HG03095 (cell line): ENCODE data around the gene DACT3.
"Not testable (repeated sequence)": the region's sequence is repeated elsewhere in the genome, so short reads cannot be mapped to it uniquely, and the experiment has no call there.

Experiments used
- ATAC-seq: cut with Tn5 transposase; IDR thresholded peaks from one replicate; pipeline ENCODE4 v1.9.1; 2021; ENCODE audit warnings: moderate library complexity; ENCODE audit not compliant: unreplicated experiment

Gene DACT3

GRCh38 chr19:46634656-46635218 lies 26.2 kb downstream of the DACT3 start:
- ATAC-seq = no peak

- ATAC-seq = peak; percentile 29
Measured at GRCh38 chr19:46634045-46634655, 26.8 kb downstream of the DACT3 start.

DNA sequence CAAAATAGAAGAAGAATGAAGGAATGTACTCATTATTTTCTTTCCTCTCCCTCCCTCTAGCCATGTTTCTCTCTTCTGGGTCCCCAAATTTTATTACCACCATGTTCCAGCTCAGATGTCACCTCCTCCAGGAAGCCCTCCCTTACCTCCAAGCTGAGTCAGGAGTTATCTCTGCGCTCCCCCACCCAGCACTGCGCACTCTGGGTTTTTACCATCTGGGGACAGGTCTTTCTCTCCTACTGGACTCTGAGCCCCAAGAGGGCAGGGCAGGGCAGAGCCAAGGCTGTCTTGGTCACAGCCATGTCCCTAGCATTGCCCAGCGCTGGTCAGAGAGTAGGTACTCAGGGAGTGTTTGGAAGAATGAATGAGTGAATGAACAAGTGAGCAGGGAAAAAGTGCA lies 27.9 kb downstream of the DACT3 start:
- no peak for ATAC-seq

GRCh38 chr19:46631481-46631880 lies 29.5 kb downstream of the DACT3 start:
- ATAC-seq = no peak

DNA sequence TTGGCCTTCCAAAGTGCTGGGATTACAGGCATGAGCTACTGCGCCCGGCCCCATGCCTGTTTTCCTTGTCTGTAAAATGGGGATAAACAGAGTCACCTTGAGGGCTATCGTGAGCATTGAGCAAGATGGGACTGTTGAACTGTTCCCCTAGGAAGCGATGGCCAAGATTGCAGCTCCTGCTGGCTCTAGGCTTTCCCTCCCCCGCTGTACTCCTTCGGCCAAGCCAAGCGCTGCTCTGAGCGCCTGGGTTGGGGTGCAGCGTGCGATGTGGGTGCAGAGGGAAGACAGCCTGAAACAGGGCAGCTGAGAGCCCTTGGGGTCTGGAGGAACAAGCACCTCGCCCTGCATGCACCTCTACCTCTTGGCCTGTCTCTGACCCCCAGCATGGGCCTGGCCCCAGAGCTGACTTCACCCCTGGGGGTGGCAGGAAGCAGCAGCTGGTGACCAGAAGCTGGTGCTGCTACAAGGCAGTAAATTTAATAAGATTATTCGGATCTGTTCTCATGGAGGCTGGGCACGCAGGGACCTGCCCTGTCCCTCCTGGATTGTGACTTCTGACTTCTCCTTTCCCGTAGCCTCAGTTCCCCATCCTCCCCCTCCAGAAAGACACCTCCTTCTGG lies 30.3 kb downstream of the DACT3 start:
- ATAC-seq = no peak

DNA sequence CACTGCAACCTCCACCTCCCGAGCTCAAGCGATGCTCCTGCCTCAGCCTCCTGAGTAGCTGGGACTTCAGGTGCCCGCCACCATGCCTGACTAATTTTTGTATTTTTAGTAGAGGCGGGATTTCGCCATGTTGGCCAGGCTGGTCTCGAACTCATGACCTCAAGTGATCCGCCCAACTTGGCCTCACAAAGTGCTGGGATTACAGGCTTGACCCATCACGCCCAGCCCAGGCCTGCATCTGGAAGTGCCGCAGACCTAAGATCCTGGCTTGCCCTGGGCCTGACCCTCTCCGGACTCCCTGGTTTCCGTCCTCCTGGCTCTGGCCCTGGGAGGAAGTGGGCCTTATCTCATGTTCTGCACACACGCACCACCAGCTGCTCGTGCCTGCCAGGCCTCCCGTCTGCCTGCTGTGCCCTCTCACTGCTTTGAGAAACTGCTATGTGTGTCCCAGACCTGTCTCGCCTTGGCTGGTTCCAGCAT lies 31.4 kb downstream of the DACT3 start:
- no peak for ATAC-seq

DNA sequence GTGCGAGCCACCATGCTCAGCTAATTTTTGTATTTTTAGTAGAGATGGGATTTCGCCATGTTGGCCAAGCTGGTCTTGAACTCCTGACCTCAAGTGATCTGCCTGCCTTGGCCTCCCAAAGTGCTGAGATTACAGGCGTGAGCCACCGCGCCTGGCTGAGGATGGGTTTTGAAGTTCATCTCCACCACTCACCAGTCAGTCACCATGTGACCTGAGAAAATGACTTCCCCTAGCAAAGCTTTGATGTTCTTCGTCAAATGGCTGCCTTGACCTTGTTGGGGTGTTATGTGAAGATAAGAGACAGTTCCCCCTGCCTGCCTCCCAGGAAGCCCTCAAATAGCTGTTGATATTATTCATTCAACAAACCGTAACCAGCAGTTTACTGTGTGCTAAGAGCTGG lies 32.0 kb downstream of the DACT3 start:
- not testable (repeated sequence) for ATAC-seq

- ATAC-seq = no peak
Measured at GRCh38 chr19:46626446-46626845, 34.5 kb downstream of the DACT3 start.

DNA sequence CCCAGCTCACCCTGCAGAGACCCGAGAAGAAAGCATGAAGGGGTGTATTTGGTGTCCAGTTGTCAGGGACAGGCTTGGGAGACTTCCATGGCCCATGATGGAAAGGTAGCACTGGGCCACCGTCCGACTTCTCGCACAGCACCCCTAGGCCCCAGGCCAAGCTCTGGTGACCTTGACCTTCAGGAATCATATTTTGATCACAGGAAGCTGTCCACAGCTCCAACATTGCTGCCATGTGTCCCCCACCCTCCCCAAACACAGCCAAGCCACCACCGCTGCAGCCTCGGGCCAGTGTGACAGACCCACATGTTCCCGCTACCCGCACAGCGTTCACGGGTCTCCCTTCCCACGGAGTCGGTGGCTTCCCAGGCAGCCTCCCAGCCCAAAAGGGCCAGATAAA lies 35.3 kb downstream of the DACT3 start:
- no peak for ATAC-seq

GRCh38 chr19:46624958-46625661 lies 35.9 kb downstream of the DACT3 start, which contains the start of gene PTGIR:
PTGIR (minus strand) TSS chr19:46625089; CDS start chr19:46624225, 864 bp downstream.
- ATAC-seq = no peak

DNA sequence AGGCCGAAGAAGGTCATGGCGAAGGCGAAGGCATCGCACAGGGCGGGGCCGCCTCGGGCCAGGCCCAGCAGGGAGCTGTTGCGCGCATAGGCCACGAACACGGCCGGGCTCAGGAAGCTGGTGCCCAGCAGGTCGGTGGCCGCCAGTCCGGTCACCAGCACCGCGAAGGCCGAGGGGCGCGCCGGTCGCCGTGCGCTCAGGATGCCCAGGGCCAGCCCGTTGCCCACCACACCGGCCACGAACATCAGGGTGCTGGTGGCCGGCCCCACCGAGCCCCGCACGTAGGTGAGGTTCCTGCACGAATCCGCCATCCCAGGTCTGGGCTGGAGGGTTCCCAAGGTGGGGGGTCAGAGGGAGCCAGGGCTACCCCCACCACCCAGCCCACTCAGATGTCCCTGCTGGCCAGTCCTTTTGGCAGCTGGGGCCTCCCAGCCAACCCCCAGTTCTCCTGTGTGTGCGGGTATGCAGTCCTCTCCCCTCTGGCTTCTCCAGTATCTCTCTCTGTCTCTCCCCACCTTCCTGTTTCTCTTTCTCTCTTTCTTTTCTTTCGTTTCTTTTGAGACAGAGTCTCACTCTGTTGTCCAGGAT lies 37.0 kb downstream of the DACT3 start:
- ATAC-seq = no peak

DNA sequence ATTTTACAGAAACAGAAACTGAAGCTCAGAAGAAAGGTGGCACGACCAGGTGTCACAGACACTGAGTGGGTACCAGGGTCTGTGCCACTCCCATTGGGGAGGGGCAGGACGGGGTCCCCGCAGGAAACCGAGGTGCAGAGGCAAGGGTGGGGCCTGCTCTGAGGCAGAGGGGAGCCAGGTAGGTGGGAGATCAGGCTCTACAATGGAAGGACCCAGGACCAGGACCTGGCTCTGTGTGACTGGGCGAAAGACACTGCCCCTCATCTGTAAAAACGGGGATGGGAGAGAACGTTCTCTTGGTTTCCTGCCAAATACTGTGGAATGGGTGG lies 38.9 kb downstream of the DACT3 start:
- no peak for ATAC-seq

GRCh38 chr19:46621191-46622117 lies 39.5 kb downstream of the DACT3 start:
- no peak for ATAC-seq

DNA sequence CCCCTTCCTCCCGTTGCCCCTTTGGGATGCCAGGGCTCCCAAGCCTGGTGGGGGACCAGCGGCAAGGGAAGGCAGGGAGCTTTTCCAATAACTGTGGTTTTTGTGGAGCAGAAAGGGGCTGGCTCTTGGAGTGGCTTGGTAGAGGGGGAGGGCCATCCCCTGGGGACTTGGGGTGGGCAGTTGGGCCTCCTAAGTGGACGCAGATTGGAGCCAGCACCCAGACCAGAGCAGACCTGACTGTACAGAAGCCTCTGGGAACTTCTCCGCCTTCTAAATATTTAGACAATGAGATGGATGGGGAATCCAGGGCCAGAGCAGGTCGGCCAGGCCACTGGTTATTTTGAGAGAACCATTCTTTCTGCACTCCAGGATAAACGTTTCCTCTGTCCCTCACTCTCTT lies 40.3 kb downstream of the DACT3 start:
- no peak for ATAC-seq

- no peak for ATAC-seq
Measured at GRCh38 chr19:46620267-46620666, 40.7 kb downstream of the DACT3 start.

DNA sequence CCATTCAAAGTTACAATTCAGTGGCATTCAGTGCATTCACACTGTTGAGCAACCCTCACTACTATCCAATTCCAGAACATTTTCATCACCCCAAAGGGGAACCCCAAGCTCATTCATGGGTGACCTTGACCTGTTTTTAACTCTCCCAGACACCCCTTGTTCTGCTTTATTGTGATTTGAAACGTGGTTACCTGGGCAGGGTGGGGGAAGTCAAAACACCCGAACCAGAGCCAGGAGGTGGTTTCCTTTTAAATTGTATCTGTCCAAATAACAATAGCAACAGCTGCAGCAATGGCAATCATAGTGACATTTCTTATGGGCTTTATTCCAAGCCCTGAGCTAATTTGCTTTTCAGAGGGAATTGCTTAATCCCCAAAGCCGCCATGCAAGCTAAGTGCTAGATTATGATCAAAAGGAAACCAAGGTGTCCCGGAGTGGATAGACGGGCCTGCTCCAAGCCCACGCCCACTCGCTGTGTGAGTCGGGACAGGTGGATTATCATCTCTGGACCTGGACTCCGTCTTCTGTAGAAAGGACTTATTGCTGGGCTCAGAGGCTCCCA lies 42.2 kb downstream of the DACT3 start:
- no peak for ATAC-seq

- no peak for ATAC-seq
Measured at GRCh38 chr19:46617601-46618000, 43.4 kb downstream of the DACT3 start.

DNA sequence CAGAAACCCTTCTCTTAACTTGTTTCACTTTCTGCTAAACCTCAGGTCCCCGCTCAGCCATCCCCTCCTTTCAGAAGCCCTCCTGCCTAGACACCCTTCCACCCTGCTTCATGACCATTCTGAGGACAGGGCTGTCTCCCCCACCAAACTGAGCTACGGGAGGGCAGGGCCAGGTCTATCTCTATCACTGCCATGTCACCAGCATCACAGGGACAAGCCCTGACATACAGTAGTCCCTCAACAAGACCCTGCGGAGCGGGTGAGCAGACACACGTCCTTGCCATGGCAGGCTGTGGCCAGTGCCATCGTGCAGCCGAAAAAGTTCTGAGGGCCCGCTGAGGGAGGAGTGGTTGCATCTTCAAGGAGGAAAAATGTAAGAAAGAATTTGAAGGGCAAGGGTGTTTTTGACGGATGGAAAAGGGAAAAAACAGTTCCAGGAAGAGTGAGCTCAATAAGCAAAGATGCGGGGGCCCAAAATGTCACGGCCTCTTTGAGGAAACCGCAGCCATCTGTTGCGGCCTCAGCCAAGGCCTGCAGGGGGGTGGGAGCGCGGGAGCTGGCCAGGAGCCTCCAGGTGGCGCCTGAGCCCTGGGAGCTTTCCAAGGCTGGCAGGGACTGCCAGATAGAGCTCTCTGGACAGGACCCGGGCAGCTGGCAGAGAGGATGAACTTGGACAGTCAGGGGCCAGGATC lies 44.2 kb downstream of the DACT3 start:
- ATAC-seq = no peak

DNA sequence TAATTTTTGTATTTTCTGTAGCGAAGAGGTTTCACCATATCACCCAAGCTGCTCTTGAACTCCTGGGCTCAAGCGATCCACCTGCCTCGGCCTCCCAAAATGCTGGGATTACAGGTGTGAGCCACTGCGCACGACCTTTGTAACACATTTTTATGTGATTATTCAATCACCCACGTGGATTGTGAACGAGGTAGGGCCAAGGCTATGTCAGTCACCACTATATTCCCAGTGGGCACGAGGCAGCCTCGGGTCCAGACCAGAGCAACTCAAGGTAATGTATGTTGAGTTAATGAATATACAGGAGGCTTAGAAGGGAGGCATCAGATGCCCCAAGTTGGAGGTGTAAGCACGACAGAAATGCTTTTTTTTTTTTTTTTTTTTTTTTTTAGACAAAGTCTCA lies 45.0 kb downstream of the DACT3 start:
- no peak for ATAC-seq
